ENCODE results near the gene GCC1. TPM values are rescaled to one million over a fixed set of nuclear protein-coding genes. Genes with fewer than 3 reads are reported as not detected.

The GCC1 gene
- total and polyA plus RNA-seq, 2 donors (not counting 3 experiments of a cell fraction or from before 2014, with no cell fraction given): 4.6 to 15.5 TPM

DNA sequence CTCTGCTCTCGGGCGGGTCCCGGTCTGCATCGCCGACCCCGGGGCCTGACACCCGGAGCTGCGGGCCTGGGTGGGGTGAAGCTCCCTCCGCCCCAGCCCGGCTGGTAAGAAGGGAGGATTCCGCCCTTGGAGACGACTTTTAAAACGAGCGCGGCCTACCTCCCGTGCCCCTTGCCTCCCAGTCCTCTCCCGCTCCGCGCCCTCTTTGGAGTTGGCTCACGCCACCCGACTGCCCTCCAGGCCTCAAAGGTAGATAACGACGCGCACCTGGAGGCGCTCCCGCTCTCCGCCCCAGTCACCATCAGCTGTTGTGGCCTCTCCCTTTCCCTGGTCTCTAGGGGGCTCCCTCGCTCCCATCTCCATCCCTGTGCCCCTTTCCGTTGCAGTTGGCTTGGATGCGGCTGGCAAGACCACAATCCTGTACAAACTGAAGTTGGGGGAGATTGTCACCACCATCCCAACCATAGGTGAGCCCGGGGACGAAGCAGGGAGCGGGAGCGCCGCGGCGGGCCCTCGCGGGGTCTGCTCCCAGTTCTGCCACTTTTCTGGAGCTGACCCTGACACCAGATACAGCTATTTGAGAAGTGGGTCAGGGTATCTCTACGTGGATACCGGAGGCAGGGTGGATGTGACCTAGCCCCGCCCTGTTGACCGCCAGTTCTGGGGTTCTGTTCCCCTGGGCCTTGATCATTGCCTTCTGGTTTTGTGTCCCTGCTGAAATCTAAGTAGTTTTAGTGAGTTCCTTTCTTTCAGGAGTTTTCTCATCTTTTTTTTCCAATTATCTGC lies 3.5 kb upstream of the GCC1 start:
- Histone ChIP-seq H3K9me1 (replicated peaks; ENCODE audit: control insufficient read depth, extremely low read depth, insufficient read depth, low read length) (no peaks in the 10 kb centered on the region), H3K4me1 (ENCODE audit: control insufficient read depth, extremely low read depth, insufficient read depth, low read length) (peaks cover 29% of the 10 kb centered on the region), H3K9ac (replicated peaks; ENCODE audit: extremely low read depth, insufficient read depth, low read length) (peak overlapping the region; percentile 85), H2AFZ (ENCODE audit: low read depth, low read length) (peak overlapping the region; percentile 84), H3K4me3 (replicated peaks in 1 of 3; ENCODE audit: insufficient read depth in 1 of 3, low read depth in 1 of 3, low read length in 3 of 3) (peak overlapping the region; percentile 69 to 94 (median 94)), H3K4me2 (ENCODE audit: insufficient read depth, low read length) (peak overlapping the region; percentile 61), H3K9me3 (replicated peaks; ENCODE audit: control insufficient read depth, insufficient read depth, low read length) (no peaks in the 10 kb centered on the region), H3K27me3 (ENCODE audit: control insufficient read depth in 2 of 2, insufficient read depth in 2 of 2, low read length in 2 of 2) (no peaks in the 10 kb centered on the region), H3K27ac (ENCODE audit: insufficient read depth, low read depth, low read length) (peak overlapping the region; percentile 56), H4K20me1 (replicated peaks; ENCODE audit: control insufficient read depth, extremely low read depth, insufficient read depth, low read length) (no peaks in the 10 kb centered on the region), H3K79me2 (ENCODE audit: control insufficient read depth, insufficient read depth, low read length) (peaks cover 15% of the 10 kb centered on the region), H3K36me3 (ENCODE audit: control insufficient read depth in 2 of 2, extremely low read depth in 1 of 2, insufficient read depth in 2 of 2, low read length in 2 of 2) (peaks cover 2 to 11% of the 10 kb centered on the region in 2 experiments)
- FAIRE-seq (peak; percentile 73), DNase-seq (ENCODE audit: low read depth, low spot score) (peak; percentile 64)
- TF ChIP-seq, protein P1, sequence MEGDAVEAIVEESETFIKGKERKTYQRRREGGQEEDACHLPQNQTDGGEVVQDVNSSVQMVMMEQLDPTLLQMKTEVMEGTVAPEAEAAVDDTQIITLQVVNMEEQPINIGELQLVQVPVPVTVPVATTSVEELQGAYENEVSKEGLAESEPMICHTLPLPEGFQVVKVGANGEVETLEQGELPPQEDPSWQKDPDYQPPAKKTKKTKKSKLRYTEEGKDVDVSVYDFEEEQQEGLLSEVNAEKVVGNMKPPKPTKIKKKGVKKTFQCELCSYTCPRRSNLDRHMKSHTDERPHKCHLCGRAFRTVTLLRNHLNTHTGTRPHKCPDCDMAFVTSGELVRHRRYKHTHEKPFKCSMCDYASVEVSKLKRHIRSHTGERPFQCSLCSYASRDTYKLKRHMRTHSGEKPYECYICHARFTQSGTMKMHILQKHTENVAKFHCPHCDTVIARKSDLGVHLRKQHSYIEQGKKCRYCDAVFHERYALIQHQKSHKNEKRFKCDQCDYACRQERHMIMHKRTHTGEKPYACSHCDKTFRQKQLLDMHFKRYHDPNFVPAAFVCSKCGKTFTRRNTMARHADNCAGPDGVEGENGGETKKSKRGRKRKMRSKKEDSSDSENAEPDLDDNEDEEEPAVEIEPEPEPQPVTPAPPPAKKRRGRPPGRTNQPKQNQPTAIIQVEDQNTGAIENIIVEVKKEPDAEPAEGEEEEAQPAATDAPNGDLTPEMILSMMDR (IDR thresholded peaks at IDR 0.05; ENCODE audit: extremely low read depth in 1 of 2, insufficient read depth in 1 of 2, low read depth in 1 of 2, low read length in 2 of 2): peak; percentile 50 to 78
- TF ChIP-seq MYC (IDR thresholded peaks at IDR 0.05; ENCODE audit: low read depth, low read length) (no peak), MAX (IDR thresholded peaks at IDR 0.05; ENCODE audit: insufficient read depth, insufficient read length) (no peak), EZH2 (IDR thresholded peaks at IDR 0.05; ENCODE audit: borderline replicate concordance, low read depth, low read length, severe bottlenecking) (no peak), POLR2A (IDR thresholded peaks at IDR 0.05; ENCODE audit: low read depth, low read length) (no peak), POLR2AphosphoS5 (IDR thresholded peaks at IDR 0.05; ENCODE audit: insufficient read depth, low read depth, low read length) (no peak), FOS (IDR thresholded peaks at IDR 0.05; ENCODE audit: borderline replicate concordance, insufficient read depth, low read length) (no peak), JUN (IDR thresholded peaks at IDR 0.05; ENCODE audit: borderline replicate concordance, insufficient read depth, insufficient read length, low read depth) (no peak), GATA2 (IDR thresholded peaks at IDR 0.05; ENCODE audit: insufficient read depth, insufficient read length, low read depth, low read length) (no peak)
- ChIA-PET CTCF (interaction anchor here (0.5 to 2.0 kb wide), 13 partner anchors 10 to 620 kb away, joined by 3 to 41 read pairs (median 4); partner anchors contain the start of genes SND1 and ZNF800), POLR2A (no interaction called here)
- dilution Hi-C loops (cut with MboI; ENCODE audit: extremely low pct_ligation_motif_present, low sequenced_read_pairs) (no loop called here), intact Hi-C loops (cut with micrococcal nuclease) (loop anchor here (1.0 to 10.0 kb wide), 8 partner anchors 62 to 620 kb away; partner anchors contain the start of genes GRM8, LRRC4 and ZNF800)
- BruUV-seq (replicated peaks): no TSS peak
